Measurements from ENCODE around the gene SLC9A3.

SLC9A3 gene

GRCh38 chr5:556909-557441 is 32.7 kb upstream of the SLC9A3 start:
- no peaks in the 10 kb centered on the region for H3K36me3 ChIP-seq (ENCODE audit: insufficient read depth, low read length)
- H3K4me2 ChIP-seq (ENCODE audit: low read length) = no peak overlapping the region
- no peaks in the 10 kb centered on the region for H4K20me1 ChIP-seq (ENCODE audit: insufficient read depth, low read length)
- no peak overlapping the region for H3K4me3 ChIP-seq (ENCODE audit: low read depth, low read length, poor library complexity, severe bottlenecking)
- no peaks in the 10 kb centered on the region for H3K9me2 ChIP-seq (ENCODE audit: low read depth, low read length)
- no peak overlapping the region for H2AFZ ChIP-seq (ENCODE audit: low read length)
- H3K9me3 ChIP-seq (ENCODE audit: low read length) = no peaks in the 10 kb centered on the region
- no peak overlapping the region for H3K9ac ChIP-seq (ENCODE audit: low read length)
- H3K4me1 ChIP-seq (ENCODE audit: insufficient read depth, low read length, severe bottlenecking) = no peaks in the 10 kb centered on the region
- H3F3A ChIP-seq (ENCODE audit: insufficient read depth, low read length) = no peaks in the 10 kb centered on the region
- H3K79me2 ChIP-seq (ENCODE audit: insufficient read depth, low read length) = no peaks in the 10 kb centered on the region
- TF ChIP-seq EZH2 (IDR thresholded peaks at IDR 0.05; ENCODE audit: borderline replicate concordance, low read length) = no peak
- TF ChIP-seq, protein P1, sequence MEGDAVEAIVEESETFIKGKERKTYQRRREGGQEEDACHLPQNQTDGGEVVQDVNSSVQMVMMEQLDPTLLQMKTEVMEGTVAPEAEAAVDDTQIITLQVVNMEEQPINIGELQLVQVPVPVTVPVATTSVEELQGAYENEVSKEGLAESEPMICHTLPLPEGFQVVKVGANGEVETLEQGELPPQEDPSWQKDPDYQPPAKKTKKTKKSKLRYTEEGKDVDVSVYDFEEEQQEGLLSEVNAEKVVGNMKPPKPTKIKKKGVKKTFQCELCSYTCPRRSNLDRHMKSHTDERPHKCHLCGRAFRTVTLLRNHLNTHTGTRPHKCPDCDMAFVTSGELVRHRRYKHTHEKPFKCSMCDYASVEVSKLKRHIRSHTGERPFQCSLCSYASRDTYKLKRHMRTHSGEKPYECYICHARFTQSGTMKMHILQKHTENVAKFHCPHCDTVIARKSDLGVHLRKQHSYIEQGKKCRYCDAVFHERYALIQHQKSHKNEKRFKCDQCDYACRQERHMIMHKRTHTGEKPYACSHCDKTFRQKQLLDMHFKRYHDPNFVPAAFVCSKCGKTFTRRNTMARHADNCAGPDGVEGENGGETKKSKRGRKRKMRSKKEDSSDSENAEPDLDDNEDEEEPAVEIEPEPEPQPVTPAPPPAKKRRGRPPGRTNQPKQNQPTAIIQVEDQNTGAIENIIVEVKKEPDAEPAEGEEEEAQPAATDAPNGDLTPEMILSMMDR (IDR thresholded peaks at IDR 0.05; ENCODE audit: low read length) = no peak
- no peaks in the 10 kb centered on the region for H3K27me3 ChIP-seq (ENCODE audit: insufficient read depth, low read length)
- no peak overlapping the region for H3K27ac ChIP-seq (ENCODE audit: low read depth, low read length, poor library complexity, severe bottlenecking)

DNA sequence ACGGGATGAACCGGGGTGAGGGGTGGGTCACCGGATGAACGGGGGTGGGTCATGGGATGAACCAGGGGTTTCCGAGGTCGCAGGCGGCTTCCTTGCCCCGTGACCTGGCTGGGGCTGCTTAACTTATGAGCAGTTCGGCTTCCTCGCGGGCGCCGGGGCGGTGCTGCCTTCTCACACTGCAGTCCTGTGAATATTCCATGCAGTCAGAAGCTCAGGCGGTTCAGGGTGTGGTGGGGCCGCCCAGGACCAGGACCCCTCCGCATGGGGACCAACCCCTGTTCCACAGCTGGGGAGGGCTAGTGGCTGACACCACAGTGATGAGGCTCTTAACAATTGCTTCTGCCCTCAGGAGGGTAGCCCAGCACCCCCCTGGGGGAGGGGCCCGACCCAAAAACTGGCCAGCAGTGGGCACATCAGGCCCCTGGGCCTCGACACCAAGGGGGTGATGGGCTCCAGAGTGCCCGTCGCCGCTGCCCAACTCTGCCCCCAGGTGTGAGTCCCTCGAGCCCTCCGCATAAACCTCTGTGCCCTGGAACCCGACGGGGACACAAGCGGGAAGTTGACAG is 30.9 kb upstream of the SLC9A3 start:
- H3K9ac ChIP-seq (ENCODE audit: low read length) = no peak overlapping the region
- no peak overlapping the region for H2AFZ ChIP-seq (ENCODE audit: low read length)

GRCh38 chr5:554284-554988 is 30.2 kb upstream of the SLC9A3 start:
- Histone ChIP-seq H3K4me1 (ENCODE audit: insufficient read depth, low read length, severe bottlenecking) (no peaks in the 10 kb centered on the region), H3K9me3 (ENCODE audit: low read length) (peaks cover 2% of the 10 kb centered on the region; the same call in 1 of the 2 replicates), H3K27ac (ENCODE audit: low read depth, low read length, poor library complexity, severe bottlenecking) (no peak overlapping the region), H3K36me3 (ENCODE audit: insufficient read depth, low read length) (no peaks in the 10 kb centered on the region; the same call in 1 of the 2 replicates), H4K20me1 (ENCODE audit: insufficient read depth, low read length) (no peaks in the 10 kb centered on the region), H3K9ac (ENCODE audit: low read length) (no peak overlapping the region), H2AFZ (ENCODE audit: low read length) (no peak overlapping the region), H3K79me2 (ENCODE audit: insufficient read depth, low read length) (no peaks in the 10 kb centered on the region), H3K9me2 (ENCODE audit: low read depth, low read length) (no peaks in the 10 kb centered on the region), H3K4me2 (ENCODE audit: low read length) (no peak overlapping the region), H3K27me3 (ENCODE audit: insufficient read depth, low read length) (no peaks in the 10 kb centered on the region), H3F3A (ENCODE audit: insufficient read depth, low read length) (no peaks in the 10 kb centered on the region), H3K4me3 (ENCODE audit: low read depth, low read length, poor library complexity, severe bottlenecking) (no peak overlapping the region)
- no peak for TF ChIP-seq EZH2 (IDR thresholded peaks at IDR 0.05; ENCODE audit: borderline replicate concordance, low read length)
- TF ChIP-seq, protein P1 (IDR thresholded peaks at IDR 0.05; ENCODE audit: low read length) = no peak

More for the DNA sequence above, 30.9 kb upstream of the SLC9A3 start:
- no peak overlapping the region for H3K4me3 ChIP-seq (ENCODE audit: low read depth, low read length, poor library complexity, severe bottlenecking)
- TF ChIP-seq EZH2 (IDR thresholded peaks at IDR 0.05; ENCODE audit: borderline replicate concordance, low read length) = no peak
- TF ChIP-seq, protein P1 (IDR thresholded peaks at IDR 0.05; ENCODE audit: low read length) = no peak
- H3K9me2 ChIP-seq (ENCODE audit: low read depth, low read length) = no peaks in the 10 kb centered on the region
- H3K4me2 ChIP-seq (ENCODE audit: low read length) = no peak overlapping the region
- H3K9me3 ChIP-seq (ENCODE audit: low read length) = peaks cover 2% of the 10 kb centered on the region; the same call in 1 of the 2 replicates
- H3K36me3 ChIP-seq (ENCODE audit: insufficient read depth, low read length) = no peaks in the 10 kb centered on the region; the same call in 1 of the 2 replicates
- H3K79me2 ChIP-seq (ENCODE audit: insufficient read depth, low read length) = no peaks in the 10 kb centered on the region
- H4K20me1 ChIP-seq (ENCODE audit: insufficient read depth, low read length) = no peaks in the 10 kb centered on the region
- no peaks in the 10 kb centered on the region for H3K4me1 ChIP-seq (ENCODE audit: insufficient read depth, low read length, severe bottlenecking)
- H3K27me3 ChIP-seq (ENCODE audit: insufficient read depth, low read length) = no peaks in the 10 kb centered on the region
- H3K27ac ChIP-seq (ENCODE audit: low read depth, low read length, poor library complexity, severe bottlenecking) = no peak overlapping the region
- H3F3A ChIP-seq (ENCODE audit: insufficient read depth, low read length) = no peaks in the 10 kb centered on the region
